GM18951 (cell line): ENCODE results near the gene LFNG.

Experiments used
- POLR2A ChIP-seq: IDR thresholded peaks from 4 replicates; pipeline ENCODE4 v1.6.1; 2011; ENCODE audit warnings: mild to moderate bottlenecking; ENCODE audit not compliant: insufficient read length, insufficient read depth; ENCODE audit errors: extremely low read depth
- in situ Hi-C: fragments of 300-500 bp; cut with MboI; formaldehyde crosslinking; loops from one replicate; pipeline ENCODE4 v1.12.0; 2022; ENCODE audit warnings: low sequenced_read_pairs, mixed read lengths, inconsistent platforms; ENCODE audit not compliant: unreplicated experiment

The LFNG gene

GRCh38 chr7:2501947-2502646 lies 17.5 kb upstream of the LFNG start:
- TF ChIP-seq POLR2A = no peak
- in situ Hi-C loops = no loop called here

DNA sequence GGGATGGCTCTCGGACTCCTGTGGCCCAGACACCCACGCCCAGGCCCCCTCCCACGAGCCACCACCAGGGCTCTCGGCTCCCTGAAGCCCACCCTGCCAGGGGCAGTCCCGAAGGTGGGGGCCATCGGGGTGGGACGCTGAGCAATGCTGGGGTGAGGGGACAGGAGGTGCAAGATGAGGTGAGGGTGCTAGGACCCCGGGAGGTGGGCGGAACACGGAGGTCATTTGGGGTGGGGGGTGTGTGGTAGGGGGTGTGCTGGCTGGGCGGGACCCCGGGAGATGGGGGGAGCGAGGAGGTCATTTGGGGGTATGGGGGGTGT lies 17.0 kb upstream of the LFNG start:
- in situ Hi-C loops = no loop called here

GRCh38 chr7:2503056-2503941 lies 16.3 kb upstream of the LFNG start:
- in situ Hi-C loops = no loop called here

More for the DNA sequence above, 17.0 kb upstream of the LFNG start:
- no peak for TF ChIP-seq POLR2A

DNA sequence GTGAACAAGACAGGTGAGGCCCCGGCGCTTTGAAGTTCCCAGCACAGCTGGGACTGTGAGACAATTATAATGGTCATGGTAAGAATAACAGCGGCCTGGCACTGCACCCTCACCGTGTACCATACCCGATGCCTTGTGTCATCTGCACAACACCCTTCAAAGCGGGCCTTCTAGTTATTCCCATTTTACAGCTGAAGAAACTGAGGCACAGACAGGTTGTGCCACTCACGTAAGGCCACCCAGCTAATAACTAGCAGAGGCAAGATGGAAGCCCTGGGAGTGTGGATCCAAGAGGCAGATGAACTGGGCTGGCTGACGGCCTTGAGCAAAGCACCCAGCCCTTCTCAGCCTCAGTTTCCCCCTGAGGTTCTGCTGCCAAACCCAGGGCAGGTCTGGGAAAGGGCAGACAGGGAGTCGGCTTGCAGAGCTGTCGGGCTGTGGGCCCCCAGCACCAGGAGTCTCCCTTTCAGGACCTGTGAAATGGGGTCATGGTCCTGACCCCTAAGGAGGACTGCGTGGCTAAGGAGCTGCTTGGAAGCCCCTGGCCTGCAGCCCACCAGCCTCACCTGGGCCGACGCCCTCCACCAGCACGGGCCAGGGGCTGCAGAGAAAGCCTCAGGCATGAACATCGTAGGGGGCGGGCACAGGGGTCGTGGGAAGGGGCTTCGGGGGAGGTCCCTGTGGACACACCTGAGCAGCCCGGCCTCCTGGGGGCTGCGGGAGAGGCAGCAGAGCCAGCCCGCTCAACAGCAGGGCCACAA lies 15.3 kb upstream of the LFNG start:
- no peak for TF ChIP-seq POLR2A
- in situ Hi-C loops = no loop called here

More at GRCh38 chr7:2503056-2503941, 16.3 kb upstream of the LFNG start:
- no peak for TF ChIP-seq POLR2A

GRCh38 chr7:2504889-2505375 lies 14.6 kb upstream of the LFNG start:
- TF ChIP-seq POLR2A = no peak
- in situ Hi-C loops = no loop called here

- no peak for TF ChIP-seq POLR2A
- in situ Hi-C loops = no loop called here
Observed at GRCh38 chr7:2505401-2505800, 14.2 kb upstream of the LFNG start.

DNA sequence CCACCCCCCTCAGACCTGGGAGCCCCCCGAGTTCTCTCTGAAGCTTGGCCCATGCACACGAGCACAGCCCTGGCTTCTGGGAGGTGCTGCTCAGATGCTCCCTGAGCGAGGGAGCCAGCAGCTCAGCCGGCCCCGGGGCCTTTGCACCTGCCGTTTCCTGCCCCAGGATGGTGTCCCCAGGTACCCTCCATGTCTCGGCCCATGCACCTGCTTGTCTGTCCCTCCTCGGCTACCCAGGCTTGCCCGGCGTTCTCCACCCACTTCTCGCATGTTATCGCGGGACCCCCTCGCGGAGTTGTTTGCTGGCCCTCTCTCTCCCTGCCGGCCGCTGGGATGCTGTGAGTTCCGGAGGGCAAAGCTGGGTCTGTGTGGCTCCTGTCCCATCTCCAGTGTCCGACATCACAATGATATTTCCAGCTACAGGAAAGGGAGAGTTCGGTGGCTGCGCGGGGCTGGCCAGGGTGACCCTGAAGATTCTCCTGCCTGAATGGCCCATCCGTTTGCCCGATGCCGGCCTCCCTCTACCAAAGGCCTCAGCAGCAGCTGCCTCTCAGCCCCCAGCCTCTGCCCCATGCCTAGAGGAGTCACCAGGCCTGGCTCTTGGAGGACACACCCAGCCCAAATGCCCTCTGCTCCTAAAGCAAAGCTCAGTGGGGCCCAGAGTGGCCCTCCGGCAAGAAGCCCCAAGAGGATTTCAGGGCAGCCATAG lies 12.2 kb upstream of the LFNG start:
- in situ Hi-C loops = no loop called here
- no peak for TF ChIP-seq POLR2A

- no peak for TF ChIP-seq POLR2A
- in situ Hi-C loops = no loop called here
Observed at GRCh38 chr7:2507917-2508306, 11.7 kb upstream of the LFNG start.

DNA sequence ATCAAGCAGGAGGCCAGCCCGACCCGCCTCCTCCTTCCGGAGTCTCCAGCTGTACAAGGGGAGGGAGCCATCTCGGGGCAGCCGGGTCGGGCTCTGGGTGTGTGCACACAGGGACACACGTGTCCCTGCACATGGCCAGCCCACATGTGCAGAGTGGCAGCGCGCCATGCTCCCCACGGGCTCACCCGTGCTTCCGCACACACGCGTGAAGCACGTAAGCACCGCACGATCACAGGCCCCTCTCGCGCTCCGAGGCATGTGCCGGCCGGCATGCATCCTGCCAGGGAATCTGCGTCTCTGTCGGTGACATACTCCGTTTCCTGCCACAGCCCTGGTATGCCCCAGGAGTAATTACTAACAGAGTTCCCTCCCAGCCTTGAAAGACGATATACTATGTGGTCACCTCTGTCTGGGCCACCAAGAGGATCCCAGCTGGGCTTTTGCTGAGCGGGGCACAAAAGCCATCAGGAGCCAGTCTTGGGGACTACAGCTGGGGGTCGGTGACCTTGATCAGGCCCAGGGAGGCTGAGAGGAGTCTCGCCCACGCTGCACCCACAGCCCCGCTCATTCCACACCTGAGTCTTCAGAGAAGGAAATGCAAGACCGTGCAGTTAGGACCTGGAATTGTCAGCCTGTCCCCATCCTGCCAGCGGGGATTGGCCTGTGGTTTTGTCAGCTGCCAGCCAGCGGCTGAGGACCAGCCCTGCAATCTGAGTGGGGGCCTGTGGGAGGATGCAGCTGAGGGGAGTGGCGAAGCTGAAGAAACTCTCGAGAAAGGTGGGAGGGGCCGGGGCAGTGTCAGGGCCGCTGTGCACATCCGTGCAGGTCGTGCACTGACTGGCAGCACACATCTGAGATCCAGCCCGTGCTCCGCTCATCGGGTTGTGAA lies 11.0 kb upstream of the LFNG start:
- no peak for TF ChIP-seq POLR2A
- in situ Hi-C loops = no loop called here

DNA sequence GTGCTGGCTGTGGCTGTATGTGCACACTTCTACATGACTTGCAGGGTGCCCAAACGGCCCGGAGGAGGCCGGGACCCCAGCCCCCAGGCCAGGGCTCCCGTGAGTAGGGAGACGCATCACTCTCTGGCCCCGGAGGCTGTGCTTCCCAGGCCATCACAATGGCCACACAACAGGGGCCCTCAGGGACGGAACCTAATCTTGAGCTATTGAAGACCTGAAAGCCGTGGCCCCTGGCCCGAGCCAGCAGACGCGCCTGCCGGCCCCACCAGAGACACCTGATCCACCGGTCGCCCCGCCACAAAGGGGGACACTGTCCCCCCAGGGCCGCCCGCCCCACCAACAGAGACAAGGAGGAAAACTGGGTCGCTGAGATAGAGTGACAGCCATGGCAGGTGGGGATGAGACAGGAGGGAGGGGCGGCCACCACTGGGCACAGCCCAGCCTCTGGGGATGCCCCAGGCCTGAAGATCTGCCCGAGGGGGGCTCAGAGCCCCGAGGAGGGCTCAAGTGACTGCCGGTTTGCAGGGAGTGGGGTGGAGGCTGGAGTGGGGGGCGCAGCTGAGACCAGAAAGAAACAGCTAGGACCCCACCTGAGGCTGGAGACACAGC lies 10.2 kb upstream of the LFNG start:
- no peak for TF ChIP-seq POLR2A
- in situ Hi-C loops = no loop called here

GRCh38 chr7:2510130-2510776 lies 9.3 kb upstream of the LFNG start:
- TF ChIP-seq POLR2A = no peak
- in situ Hi-C loops = no loop called here
